ENCODE measurements around the gene SLC22A16. TPM values are rescaled to one million over a fixed set of nuclear protein-coding genes. Genes with fewer than 3 reads are reported as not detected.

SLC22A16 gene
- total and polyA plus RNA-seq, 2 donors (not counting 3 experiments of a cell fraction or from before 2014, with no cell fraction given): not detected

DNA sequence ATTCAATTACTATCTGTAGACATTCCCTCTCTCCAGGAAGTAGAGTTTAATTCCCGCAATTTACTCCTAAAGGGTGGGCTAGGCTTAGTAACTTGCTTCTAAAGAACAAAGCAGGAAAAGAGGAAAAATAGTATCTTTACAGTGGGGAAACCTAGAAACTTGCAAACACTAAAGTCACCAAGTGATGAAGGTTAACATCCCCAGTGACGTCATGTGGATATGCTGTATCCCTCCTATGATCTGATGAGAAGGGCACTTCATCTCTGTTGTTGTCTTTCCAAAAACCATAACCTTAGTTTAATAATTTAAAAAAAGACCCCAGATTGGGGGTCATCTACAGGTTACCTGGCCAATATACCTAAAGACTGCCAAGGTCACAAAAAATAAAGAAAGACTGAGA, 17.3 kb downstream of the SLC22A16 start:
- Histone ChIP-seq H2AFZ (ENCODE audit: low read depth, low read length) (no peak overlapping the region), H3K27ac (ENCODE audit: insufficient read depth, low read depth, low read length) (no peak overlapping the region), H3K4me1 (ENCODE audit: control insufficient read depth, extremely low read depth, insufficient read depth, low read length) (no peaks in the 10 kb centered on the region), H3K27me3 (ENCODE audit: control insufficient read depth in 2 of 2, insufficient read depth in 2 of 2, low read length in 2 of 2) (peaks cover 5 to 18% of the 10 kb centered on the region in 2 experiments), H3K9ac (replicated peaks; ENCODE audit: extremely low read depth, insufficient read depth, low read length) (no peak overlapping the region), H3K4me3 (replicated peaks in 1 of 3; ENCODE audit: insufficient read depth in 1 of 3, low read depth in 1 of 3, low read length in 3 of 3) (no peak overlapping the region), H3K36me3 (ENCODE audit: control insufficient read depth in 2 of 2, extremely low read depth in 1 of 2, insufficient read depth in 2 of 2, low read length in 2 of 2) (no peaks in the 10 kb centered on the region), H3K9me1 (replicated peaks; ENCODE audit: control insufficient read depth, extremely low read depth, insufficient read depth, low read length) (no peaks in the 10 kb centered on the region), H3K4me2 (ENCODE audit: insufficient read depth, low read length) (no peak overlapping the region), H3K9me3 (replicated peaks; ENCODE audit: control insufficient read depth, insufficient read depth, low read length) (no peaks in the 10 kb centered on the region), H4K20me1 (replicated peaks; ENCODE audit: control insufficient read depth, extremely low read depth, insufficient read depth, low read length) (no peaks in the 10 kb centered on the region), H3K79me2 (ENCODE audit: control insufficient read depth, insufficient read depth, low read length) (no peaks in the 10 kb centered on the region)
- no TSS peak for BruUV-seq (replicated peaks)
- ChIA-PET POLR2A (no interaction called here), CTCF (interaction anchor here (2.4 kb wide), 1 partner anchor 540 kb away, joined by 13 read pairs; no protein-coding TSS in a partner anchor)
- FAIRE-seq: no peak
- dilution Hi-C loops (cut with MboI; ENCODE audit: extremely low pct_ligation_motif_present, low sequenced_read_pairs): no loop called here
- DNase-seq (ENCODE audit: low read depth, low spot score): no peak
- intact Hi-C loops (cut with micrococcal nuclease): loop anchor here (5.0 to 10.0 kb wide), 4 partner anchors 68 to 756 kb away; no protein-coding TSS in a partner anchor
- no peak for TF ChIP-seq EZH2 (IDR thresholded peaks at IDR 0.05; ENCODE audit: borderline replicate concordance, low read depth, low read length, severe bottlenecking)
- TF ChIP-seq FOS (IDR thresholded peaks at IDR 0.05; ENCODE audit: borderline replicate concordance, insufficient read depth, low read length): no peak
- TF ChIP-seq, protein P1, sequence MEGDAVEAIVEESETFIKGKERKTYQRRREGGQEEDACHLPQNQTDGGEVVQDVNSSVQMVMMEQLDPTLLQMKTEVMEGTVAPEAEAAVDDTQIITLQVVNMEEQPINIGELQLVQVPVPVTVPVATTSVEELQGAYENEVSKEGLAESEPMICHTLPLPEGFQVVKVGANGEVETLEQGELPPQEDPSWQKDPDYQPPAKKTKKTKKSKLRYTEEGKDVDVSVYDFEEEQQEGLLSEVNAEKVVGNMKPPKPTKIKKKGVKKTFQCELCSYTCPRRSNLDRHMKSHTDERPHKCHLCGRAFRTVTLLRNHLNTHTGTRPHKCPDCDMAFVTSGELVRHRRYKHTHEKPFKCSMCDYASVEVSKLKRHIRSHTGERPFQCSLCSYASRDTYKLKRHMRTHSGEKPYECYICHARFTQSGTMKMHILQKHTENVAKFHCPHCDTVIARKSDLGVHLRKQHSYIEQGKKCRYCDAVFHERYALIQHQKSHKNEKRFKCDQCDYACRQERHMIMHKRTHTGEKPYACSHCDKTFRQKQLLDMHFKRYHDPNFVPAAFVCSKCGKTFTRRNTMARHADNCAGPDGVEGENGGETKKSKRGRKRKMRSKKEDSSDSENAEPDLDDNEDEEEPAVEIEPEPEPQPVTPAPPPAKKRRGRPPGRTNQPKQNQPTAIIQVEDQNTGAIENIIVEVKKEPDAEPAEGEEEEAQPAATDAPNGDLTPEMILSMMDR (IDR thresholded peaks at IDR 0.05; ENCODE audit: extremely low read depth in 1 of 2, insufficient read depth in 1 of 2, low read depth in 1 of 2, low read length in 2 of 2): no peak
- TF ChIP-seq JUN (IDR thresholded peaks at IDR 0.05; ENCODE audit: borderline replicate concordance, insufficient read depth, insufficient read length, low read depth): no peak
- no peak for TF ChIP-seq MYC (IDR thresholded peaks at IDR 0.05; ENCODE audit: low read depth, low read length)
- TF ChIP-seq POLR2AphosphoS5 (IDR thresholded peaks at IDR 0.05; ENCODE audit: insufficient read depth, low read depth, low read length): no peak
- TF ChIP-seq, protein P2, sequence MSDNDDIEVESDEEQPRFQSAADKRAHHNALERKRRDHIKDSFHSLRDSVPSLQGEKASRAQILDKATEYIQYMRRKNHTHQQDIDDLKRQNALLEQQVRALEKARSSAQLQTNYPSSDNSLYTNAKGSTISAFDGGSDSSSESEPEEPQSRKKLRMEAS (IDR thresholded peaks at IDR 0.05; ENCODE audit: insufficient read depth, insufficient read length): no peak
- TF ChIP-seq GATA2 (IDR thresholded peaks at IDR 0.05; ENCODE audit: insufficient read depth, insufficient read length, low read depth, low read length): no peak
- no peak for TF ChIP-seq POLR2A (IDR thresholded peaks at IDR 0.05; ENCODE audit: low read depth, low read length)
